WTC11 (cell line): Measurements from ENCODE around the gene DUSP3. TPM values are rescaled to one million over a fixed set of nuclear protein-coding genes. Genes with fewer than 3 reads are reported as not detected.

Experiments used
- ATAC-seq: fragments of 200-7000 bp; cut with Tn5 transposase; 2 replicates; pipeline ENCODE4 v1.10.0; 2021; ENCODE audit warnings: mild to moderate bottlenecking, moderate library complexity
- CTCF ChIA-PET: fragments of 300-600 bp; sonication (Branson Sonifier 250); formaldehyde crosslinking; loops from one replicate; lab custom pipeline; 2021; ENCODE audit warnings: antibody characterized with exemption; lab: Charles Lee
- POLR2A ChIA-PET: fragments of 350-600 bp; sonication (Branson Sonifier 250); formaldehyde crosslinking; loops from one replicate; lab custom pipeline; 2021; ENCODE audit warnings: antibody characterized with exemption; lab: Charles Lee
- DNase-seq: peaks from one replicate; pipeline ENCODE4 v3.0.0; 2021; ENCODE audit warnings: low spot score
- H3K27ac Mint-ChIP-seq: 2 replicates; pipeline ENCODE4 v1.8.0; 2021; ENCODE audit warnings: mixed read lengths
- H3K27me3 Mint-ChIP-seq: 2 replicates; pipeline ENCODE4 v1.8.0; 2021; ENCODE audit warnings: low read depth, mild to moderate bottlenecking, moderate library complexity, mixed read lengths
- H3K36me3 Mint-ChIP-seq: 2 replicates; pipeline ENCODE4 v1.8.0; 2021; ENCODE audit warnings: mixed read lengths
- H3K4me1 Mint-ChIP-seq: 2 replicates; pipeline ENCODE4 v1.8.0; 2022; ENCODE audit warnings: mixed read lengths
- H3K4me3 Mint-ChIP-seq: 2 replicates; pipeline ENCODE4 v1.8.0; 2021; ENCODE audit warnings: mild to moderate bottlenecking, moderate library complexity, mixed read lengths
- H3K9me3 Mint-ChIP-seq: 2 replicates; pipeline ENCODE4 v1.8.0; 2021; ENCODE audit warnings: mixed read lengths
- CREM ChIP-seq: sonication (generic); formaldehyde crosslinking; IDR thresholded peaks from 2 replicates; pipeline ENCODE4 v1.8.1; 2022; ENCODE audit warnings: mild to moderate bottlenecking, missing genetic modification reagents, moderate library complexity
- ETV6 ChIP-seq: sonication (generic); formaldehyde crosslinking; IDR thresholded peaks from 2 replicates; pipeline ENCODE4 v1.8.1; 2022; ENCODE audit warnings: mild to moderate bottlenecking, missing genetic modification reagents
- FOXJ3 ChIP-seq: sonication (generic); formaldehyde crosslinking; IDR thresholded peaks from 2 replicates; pipeline ENCODE4 v1.9.0; 2021; ENCODE audit warnings: missing genetic modification reagents, mild to moderate bottlenecking, borderline replicate concordance
- JUN ChIP-seq: sonication (generic); formaldehyde crosslinking; IDR thresholded peaks from 2 replicates; pipeline ENCODE4 v1.8.0; 2023; ENCODE audit warnings: mild to moderate bottlenecking, missing genetic modification reagents
- NFATC4 ChIP-seq: fragments of 250-450 bp; sonication (Bioruptor Pico); IDR thresholded peaks from 2 replicates; pipeline ENCODE4 v1.9.0; 2021; ENCODE audit warnings: mild to moderate bottlenecking
- NFYB ChIP-seq: sonication (generic); formaldehyde crosslinking; conservative IDR thresholded peaks from 2 replicates; pipeline ENCODE4 v1.8.0; 2022; ENCODE audit warnings: low read depth, missing genetic modification reagents
- SOX15 ChIP-seq: fragments of 250-450 bp; sonication (Bioruptor Pico); IDR thresholded peaks from 2 replicates; pipeline ENCODE4 v1.9.0; 2021; ENCODE audit warnings: mild to moderate bottlenecking
- SP1 ChIP-seq: sonication (generic); formaldehyde crosslinking; conservative IDR thresholded peaks from 2 replicates; pipeline ENCODE4 v1.8.1; 2022; ENCODE audit warnings: missing genetic modification reagents
- ZNF138 ChIP-seq: sonication (generic); formaldehyde crosslinking; conservative IDR thresholded peaks from 2 replicates; pipeline ENCODE4 v1.8.1; 2022; ENCODE audit warnings: mild to moderate bottlenecking, moderate library complexity, missing genetic modification reagents
- ZNF671 ChIP-seq: fragments of 250-450 bp; sonication (Bioruptor Pico); IDR thresholded peaks from 2 replicates; pipeline ENCODE4 v1.8.0; 2021; ENCODE audit warnings: mild to moderate bottlenecking
- total RNA-seq: library from RNA; stranded (reverse); gene quantifications from 3 replicates; pipeline ENCODE4 v1.2.3, GENCODE V29; 2021
- TF ChIP-seq, protein P1 (sequence below): sonication (generic); formaldehyde crosslinking; IDR thresholded peaks from 2 replicates; pipeline ENCODE4 v1.8.1; 2022; ENCODE audit warnings: missing genetic modification reagents, borderline replicate concordance
- TF ChIP-seq, protein P2 (sequence below): fragments of 250-450 bp; sonication (Bioruptor Pico); IDR thresholded peaks from 2 replicates; pipeline ENCODE4 v1.8.0; 2021; ENCODE audit warnings: mild to moderate bottlenecking
- TF ChIP-seq, protein P3 (sequence below): sonication (generic); formaldehyde crosslinking; conservative IDR thresholded peaks from 2 replicates; pipeline ENCODE4 v1.8.1; 2023; ENCODE audit warnings: mild to moderate bottlenecking, low read depth, missing genetic modification reagents, moderate library complexity
- TF ChIP-seq, protein P4 (sequence below): fragments of 250-450 bp; sonication (Bioruptor Pico); IDR thresholded peaks from 2 replicates; pipeline ENCODE4 v2.1.2; 2022; ENCODE audit warnings: mild to moderate bottlenecking, moderate library complexity
- TF ChIP-seq, protein P5 (sequence below): fragments of 250-450 bp; sonication (Bioruptor Pico); IDR thresholded peaks from 2 replicates; pipeline ENCODE4 v1.9.0; 2021; ENCODE audit warnings: mild to moderate bottlenecking
- TF ChIP-seq, protein P6 (sequence below): sonication (generic); formaldehyde crosslinking; conservative IDR thresholded peaks from 2 replicates; pipeline ENCODE4 v1.8.1; 2022; ENCODE audit warnings: mild to moderate bottlenecking, missing genetic modification reagents
- TF ChIP-seq, protein P7 (sequence below): sonication (generic); formaldehyde crosslinking; IDR thresholded peaks from 2 replicates; pipeline ENCODE4 v1.8.0; 2022; ENCODE audit warnings: mild to moderate bottlenecking, missing genetic modification reagents
- TF ChIP-seq, protein P8 (sequence below): sonication (generic); formaldehyde crosslinking; IDR thresholded peaks from 2 replicates; pipeline ENCODE4 v1.8.1; 2022; ENCODE audit warnings: mild to moderate bottlenecking, moderate library complexity, missing genetic modification reagents

DUSP3 gene
- total RNA-seq, 1 experiment from 2014 or later, result 31.5 TPM

DNA sequence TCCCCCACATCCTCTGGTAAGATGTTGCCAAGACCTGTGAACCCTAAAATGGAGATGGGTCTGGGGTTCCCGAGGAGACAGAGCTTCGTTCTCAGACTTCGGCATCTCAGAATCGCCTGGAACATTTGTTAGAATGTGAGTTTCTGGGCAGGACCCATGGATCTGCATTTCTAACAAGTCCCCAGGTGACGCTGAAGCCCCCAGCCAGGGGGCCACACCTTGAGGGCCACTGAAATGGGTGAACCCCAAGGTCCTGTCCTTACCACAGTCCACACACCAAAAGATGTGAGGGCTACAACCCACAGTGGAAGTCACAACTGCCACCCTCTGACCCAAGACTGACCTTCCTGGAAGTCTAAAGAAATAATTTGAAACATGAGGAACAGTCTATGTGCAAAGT lies 40.2 kb upstream of the DUSP3 start:
- no peaks in the 10 kb centered on the region for H3K9me3 Mint-ChIP-seq
- DNase-seq (no peak), ATAC-seq (no peak)
- POLR2A ChIA-PET, result interaction anchor here (0.6 to 1.0 kb wide), 3 partner anchors 24 to 698 kb away, joined by 3 to 4 read pairs (median 4); no protein-coding TSS in a partner anchor
- H3K27ac Mint-ChIP-seq, result no peak overlapping the region
- peaks cover 6% of the 10 kb centered on the region for H3K4me1 Mint-ChIP-seq
- H3K4me3 Mint-ChIP-seq, result no peak overlapping the region
- CTCF ChIA-PET, result interaction anchor here (2.9 kb wide), 1 partner anchor 27 kb away, joined by 16 read pairs; no protein-coding TSS in a partner anchor
- no peaks in the 10 kb centered on the region; the same call in 1 of the 2 replicates for H3K36me3 Mint-ChIP-seq
- TF ChIP-seq NFYB (CRISPR knock-in tag) (no peak), SP1 (CRISPR knock-in tag) (no peak), CREM (CRISPR knock-in tag) (no peak), NFATC4 (CRISPR knock-in tag) (no peak), JUN (no peak), ZNF671 (CRISPR knock-in tag) (no peak), ZNF138 (no peak), ETV6 (CRISPR knock-in tag) (no peak), FOXJ3 (CRISPR knock-in tag) (no peak), SOX15 (no peak)
- TF ChIP-seq, protein P1, sequence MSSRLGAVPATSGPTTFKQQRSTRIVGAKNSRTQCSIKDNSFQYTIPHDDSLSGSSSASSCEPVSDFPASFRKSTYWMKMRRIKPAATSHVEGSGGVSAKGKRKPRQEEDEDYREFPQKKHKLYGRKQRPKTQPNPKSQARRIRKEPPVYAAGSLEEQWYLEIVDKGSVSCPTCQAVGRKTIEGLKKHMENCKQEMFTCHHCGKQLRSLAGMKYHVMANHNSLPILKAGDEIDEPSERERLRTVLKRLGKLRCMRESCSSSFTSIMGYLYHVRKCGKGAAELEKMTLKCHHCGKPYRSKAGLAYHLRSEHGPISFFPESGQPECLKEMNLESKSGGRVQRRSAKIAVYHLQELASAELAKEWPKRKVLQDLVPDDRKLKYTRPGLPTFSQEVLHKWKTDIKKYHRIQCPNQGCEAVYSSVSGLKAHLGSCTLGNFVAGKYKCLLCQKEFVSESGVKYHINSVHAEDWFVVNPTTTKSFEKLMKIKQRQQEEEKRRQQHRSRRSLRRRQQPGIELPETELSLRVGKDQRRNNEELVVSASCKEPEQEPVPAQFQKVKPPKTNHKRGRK (CRISPR knock-in tag), result no peak
- TF ChIP-seq, protein P2, sequence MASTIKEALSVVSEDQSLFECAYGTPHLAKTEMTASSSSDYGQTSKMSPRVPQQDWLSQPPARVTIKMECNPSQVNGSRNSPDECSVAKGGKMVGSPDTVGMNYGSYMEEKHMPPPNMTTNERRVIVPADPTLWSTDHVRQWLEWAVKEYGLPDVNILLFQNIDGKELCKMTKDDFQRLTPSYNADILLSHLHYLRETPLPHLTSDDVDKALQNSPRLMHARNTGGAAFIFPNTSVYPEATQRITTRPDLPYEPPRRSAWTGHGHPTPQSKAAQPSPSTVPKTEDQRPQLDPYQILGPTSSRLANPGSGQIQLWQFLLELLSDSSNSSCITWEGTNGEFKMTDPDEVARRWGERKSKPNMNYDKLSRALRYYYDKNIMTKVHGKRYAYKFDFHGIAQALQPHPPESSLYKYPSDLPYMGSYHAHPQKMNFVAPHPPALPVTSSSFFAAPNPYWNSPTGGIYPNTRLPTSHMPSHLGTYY, result no peak
- TF ChIP-seq, protein P3, sequence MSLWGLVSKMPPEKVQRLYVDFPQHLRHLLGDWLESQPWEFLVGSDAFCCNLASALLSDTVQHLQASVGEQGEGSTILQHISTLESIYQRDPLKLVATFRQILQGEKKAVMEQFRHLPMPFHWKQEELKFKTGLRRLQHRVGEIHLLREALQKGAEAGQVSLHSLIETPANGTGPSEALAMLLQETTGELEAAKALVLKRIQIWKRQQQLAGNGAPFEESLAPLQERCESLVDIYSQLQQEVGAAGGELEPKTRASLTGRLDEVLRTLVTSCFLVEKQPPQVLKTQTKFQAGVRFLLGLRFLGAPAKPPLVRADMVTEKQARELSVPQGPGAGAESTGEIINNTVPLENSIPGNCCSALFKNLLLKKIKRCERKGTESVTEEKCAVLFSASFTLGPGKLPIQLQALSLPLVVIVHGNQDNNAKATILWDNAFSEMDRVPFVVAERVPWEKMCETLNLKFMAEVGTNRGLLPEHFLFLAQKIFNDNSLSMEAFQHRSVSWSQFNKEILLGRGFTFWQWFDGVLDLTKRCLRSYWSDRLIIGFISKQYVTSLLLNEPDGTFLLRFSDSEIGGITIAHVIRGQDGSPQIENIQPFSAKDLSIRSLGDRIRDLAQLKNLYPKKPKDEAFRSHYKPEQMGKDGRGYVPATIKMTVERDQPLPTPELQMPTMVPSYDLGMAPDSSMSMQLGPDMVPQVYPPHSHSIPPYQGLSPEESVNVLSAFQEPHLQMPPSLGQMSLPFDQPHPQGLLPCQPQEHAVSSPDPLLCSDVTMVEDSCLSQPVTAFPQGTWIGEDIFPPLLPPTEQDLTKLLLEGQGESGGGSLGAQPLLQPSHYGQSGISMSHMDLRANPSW (CRISPR knock-in tag), result no peak
- TF ChIP-seq, protein P4, sequence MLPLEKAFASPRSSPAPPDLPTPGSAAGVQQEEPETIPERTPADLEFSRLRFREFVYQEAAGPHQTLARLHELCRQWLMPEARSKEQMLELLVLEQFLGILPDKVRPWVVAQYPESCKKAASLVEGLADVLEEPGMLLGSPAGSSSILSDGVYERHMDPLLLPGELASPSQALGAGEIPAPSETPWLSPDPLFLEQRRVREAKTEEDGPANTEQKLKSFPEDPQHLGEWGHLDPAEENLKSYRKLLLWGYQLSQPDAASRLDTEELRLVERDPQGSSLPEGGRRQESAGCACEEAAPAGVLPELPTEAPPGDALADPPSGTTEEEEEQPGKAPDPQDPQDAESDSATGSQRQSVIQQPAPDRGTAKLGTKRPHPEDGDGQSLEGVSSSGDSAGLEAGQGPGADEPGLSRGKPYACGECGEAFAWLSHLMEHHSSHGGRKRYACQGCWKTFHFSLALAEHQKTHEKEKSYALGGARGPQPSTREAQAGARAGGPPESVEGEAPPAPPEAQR (CRISPR knock-in tag), result no peak
- TF ChIP-seq, protein P5, sequence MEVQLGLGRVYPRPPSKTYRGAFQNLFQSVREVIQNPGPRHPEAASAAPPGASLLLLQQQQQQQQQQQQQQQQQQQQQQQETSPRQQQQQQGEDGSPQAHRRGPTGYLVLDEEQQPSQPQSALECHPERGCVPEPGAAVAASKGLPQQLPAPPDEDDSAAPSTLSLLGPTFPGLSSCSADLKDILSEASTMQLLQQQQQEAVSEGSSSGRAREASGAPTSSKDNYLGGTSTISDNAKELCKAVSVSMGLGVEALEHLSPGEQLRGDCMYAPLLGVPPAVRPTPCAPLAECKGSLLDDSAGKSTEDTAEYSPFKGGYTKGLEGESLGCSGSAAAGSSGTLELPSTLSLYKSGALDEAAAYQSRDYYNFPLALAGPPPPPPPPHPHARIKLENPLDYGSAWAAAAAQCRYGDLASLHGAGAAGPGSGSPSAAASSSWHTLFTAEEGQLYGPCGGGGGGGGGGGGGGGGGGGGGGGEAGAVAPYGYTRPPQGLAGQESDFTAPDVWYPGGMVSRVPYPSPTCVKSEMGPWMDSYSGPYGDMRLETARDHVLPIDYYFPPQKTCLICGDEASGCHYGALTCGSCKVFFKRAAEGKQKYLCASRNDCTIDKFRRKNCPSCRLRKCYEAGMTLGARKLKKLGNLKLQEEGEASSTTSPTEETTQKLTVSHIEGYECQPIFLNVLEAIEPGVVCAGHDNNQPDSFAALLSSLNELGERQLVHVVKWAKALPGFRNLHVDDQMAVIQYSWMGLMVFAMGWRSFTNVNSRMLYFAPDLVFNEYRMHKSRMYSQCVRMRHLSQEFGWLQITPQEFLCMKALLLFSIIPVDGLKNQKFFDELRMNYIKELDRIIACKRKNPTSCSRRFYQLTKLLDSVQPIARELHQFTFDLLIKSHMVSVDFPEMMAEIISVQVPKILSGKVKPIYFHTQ, result no peak
- TF ChIP-seq, protein P6, sequence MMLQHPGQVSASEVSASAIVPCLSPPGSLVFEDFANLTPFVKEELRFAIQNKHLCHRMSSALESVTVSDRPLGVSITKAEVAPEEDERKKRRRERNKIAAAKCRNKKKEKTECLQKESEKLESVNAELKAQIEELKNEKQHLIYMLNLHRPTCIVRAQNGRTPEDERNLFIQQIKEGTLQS, result no peak
- TF ChIP-seq, protein P7, sequence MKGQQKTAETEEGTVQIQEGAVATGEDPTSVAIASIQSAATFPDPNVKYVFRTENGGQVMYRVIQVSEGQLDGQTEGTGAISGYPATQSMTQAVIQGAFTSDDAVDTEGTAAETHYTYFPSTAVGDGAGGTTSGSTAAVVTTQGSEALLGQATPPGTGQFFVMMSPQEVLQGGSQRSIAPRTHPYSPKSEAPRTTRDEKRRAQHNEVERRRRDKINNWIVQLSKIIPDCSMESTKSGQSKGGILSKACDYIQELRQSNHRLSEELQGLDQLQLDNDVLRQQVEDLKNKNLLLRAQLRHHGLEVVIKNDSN, result no peak
- TF ChIP-seq, protein P8, sequence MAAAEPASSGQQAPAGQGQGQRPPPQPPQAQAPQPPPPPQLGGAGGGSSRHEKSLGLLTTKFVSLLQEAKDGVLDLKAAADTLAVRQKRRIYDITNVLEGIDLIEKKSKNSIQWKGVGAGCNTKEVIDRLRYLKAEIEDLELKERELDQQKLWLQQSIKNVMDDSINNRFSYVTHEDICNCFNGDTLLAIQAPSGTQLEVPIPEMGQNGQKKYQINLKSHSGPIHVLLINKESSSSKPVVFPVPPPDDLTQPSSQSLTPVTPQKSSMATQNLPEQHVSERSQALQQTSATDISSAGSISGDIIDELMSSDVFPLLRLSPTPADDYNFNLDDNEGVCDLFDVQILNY (CRISPR knock-in tag), result no peak
- no peaks in the 10 kb centered on the region for H3K27me3 Mint-ChIP-seq
